ENCODE measurements around the gene RPL29. TPM values are rescaled to one million over a fixed set of nuclear protein-coding genes. Genes with fewer than 3 reads are reported as not detected.
A peak's percentile ranks its signal among the peaks of the same experiment; 100 is the strongest.

The RPL29 gene
- total and polyA plus RNA-seq, 2 of the 13 experiments (the other 11 are each of a cell fraction or from before 2014, with no cell fraction given): 1,348 to 2,263 TPM

GRCh38 chr3:51982838-51983577 is 12.7 kb downstream of the RPL29 start, which contains the start of gene ACY1 (continued):
- TF ChIP-seq NCOA1 (CRISPR knock-in tag; IDR thresholded peaks at IDR 0.05) (no peak), SAP130 (CRISPR knock-in tag; IDR thresholded peaks at IDR 0.05; ENCODE audit: low read depth) (peak; percentile 95), ZNF263 (CRISPR knock-in tag; IDR thresholded peaks at IDR 0.05) (no peak), ZC3H13 (CRISPR knock-in tag; IDR thresholded peaks at IDR 0.05) (peak; percentile 70; the same call in 1 of the 2 replicates), ZNF33B (CRISPR knock-in tag; IDR thresholded peaks at IDR 0.05) (no peak), ZNF460 (CRISPR knock-in tag; IDR thresholded peaks at IDR 0.05; ENCODE audit: borderline replicate concordance) (no peak; the same call in 1 of the 2 replicates), SRY (CRISPR knock-in tag; IDR thresholded peaks at IDR 0.05) (peak; percentile 45; the same call in 1 of the 2 replicates), ZGPAT (CRISPR knock-in tag; IDR thresholded peaks at IDR 0.05) (peak; percentile 93; the same call in 1 of the 2 replicates), DNMT1 (CRISPR knock-in tag; IDR thresholded peaks at IDR 0.05) (peak; percentile 55; the same call in 1 of the 2 replicates), TEAD2 (CRISPR knock-in tag; IDR thresholded peaks at IDR 0.05) (no peak), HOXA5 (CRISPR knock-in tag; IDR thresholded peaks at IDR 0.05) (no peak; the same call in 1 of the 2 replicates), ZBTB7A (CRISPR knock-in tag; IDR thresholded peaks at IDR 0.05) (no peak; the same call in none of the 2 replicates), ZBTB39 (CRISPR knock-in tag; IDR thresholded peaks at IDR 0.05) (no peak), ZNF800 (CRISPR knock-in tag; IDR thresholded peaks at IDR 0.05) (no peak), ZNF34 (CRISPR knock-in tag; IDR thresholded peaks at IDR 0.05; ENCODE audit: borderline replicate concordance) (no peak), ZNF782 (CRISPR knock-in tag; IDR thresholded peaks at IDR 0.05; ENCODE audit: borderline replicate concordance) (peak; percentile 68; the same call in 1 of the 2 replicates), NFIC (IDR thresholded peaks at IDR 0.05; ENCODE audit: low read length) (no peak), ZNF251 (CRISPR knock-in tag; IDR thresholded peaks at IDR 0.05) (no peak), MYC (CRISPR knock-in tag; IDR thresholded peaks at IDR 0.05; ENCODE audit: borderline replicate concordance) (peak; percentile 99), MTF2 (CRISPR knock-in tag; IDR thresholded peaks at IDR 0.05; ENCODE audit: borderline replicate concordance) (no peak)
- TF ChIP-seq, protein P1, sequence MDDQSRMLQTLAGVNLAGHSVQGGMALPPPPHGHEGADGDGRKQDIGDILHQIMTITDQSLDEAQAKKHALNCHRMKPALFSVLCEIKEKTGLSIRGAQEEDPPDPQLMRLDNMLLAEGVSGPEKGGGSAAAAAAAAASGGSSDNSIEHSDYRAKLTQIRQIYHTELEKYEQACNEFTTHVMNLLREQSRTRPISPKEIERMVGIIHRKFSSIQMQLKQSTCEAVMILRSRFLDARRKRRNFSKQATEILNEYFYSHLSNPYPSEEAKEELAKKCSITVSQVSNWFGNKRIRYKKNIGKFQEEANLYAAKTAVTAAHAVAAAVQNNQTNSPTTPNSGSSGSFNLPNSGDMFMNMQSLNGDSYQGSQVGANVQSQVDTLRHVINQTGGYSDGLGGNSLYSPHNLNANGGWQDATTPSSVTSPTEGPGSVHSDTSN (CRISPR knock-in tag; IDR thresholded peaks at IDR 0.05; ENCODE audit: borderline replicate concordance): no peak
- TF ChIP-seq, protein P2, sequence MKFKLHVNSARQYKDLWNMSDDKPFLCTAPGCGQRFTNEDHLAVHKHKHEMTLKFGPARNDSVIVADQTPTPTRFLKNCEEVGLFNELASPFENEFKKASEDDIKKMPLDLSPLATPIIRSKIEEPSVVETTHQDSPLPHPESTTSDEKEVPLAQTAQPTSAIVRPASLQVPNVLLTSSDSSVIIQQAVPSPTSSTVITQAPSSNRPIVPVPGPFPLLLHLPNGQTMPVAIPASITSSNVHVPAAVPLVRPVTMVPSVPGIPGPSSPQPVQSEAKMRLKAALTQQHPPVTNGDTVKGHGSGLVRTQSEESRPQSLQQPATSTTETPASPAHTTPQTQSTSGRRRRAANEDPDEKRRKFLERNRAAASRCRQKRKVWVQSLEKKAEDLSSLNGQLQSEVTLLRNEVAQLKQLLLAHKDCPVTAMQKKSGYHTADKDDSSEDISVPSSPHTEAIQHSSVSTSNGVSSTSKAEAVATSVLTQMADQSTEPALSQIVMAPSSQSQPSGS (CRISPR knock-in tag; IDR thresholded peaks at IDR 0.05): peak; percentile 16; the same call in 1 of the 2 replicates

Measured in HepG2 (cell line).